HG02678 (cell line): ENCODE results near the gene MEGF6.

ENCODE experiments used
- ATAC-seq: cut with Tn5 transposase; IDR thresholded peaks from one replicate; pipeline ENCODE4 v1.9.1; 2021; ENCODE audit warnings: mild to moderate bottlenecking, moderate library complexity; ENCODE audit not compliant: unreplicated experiment

The MEGF6 gene, protein sequence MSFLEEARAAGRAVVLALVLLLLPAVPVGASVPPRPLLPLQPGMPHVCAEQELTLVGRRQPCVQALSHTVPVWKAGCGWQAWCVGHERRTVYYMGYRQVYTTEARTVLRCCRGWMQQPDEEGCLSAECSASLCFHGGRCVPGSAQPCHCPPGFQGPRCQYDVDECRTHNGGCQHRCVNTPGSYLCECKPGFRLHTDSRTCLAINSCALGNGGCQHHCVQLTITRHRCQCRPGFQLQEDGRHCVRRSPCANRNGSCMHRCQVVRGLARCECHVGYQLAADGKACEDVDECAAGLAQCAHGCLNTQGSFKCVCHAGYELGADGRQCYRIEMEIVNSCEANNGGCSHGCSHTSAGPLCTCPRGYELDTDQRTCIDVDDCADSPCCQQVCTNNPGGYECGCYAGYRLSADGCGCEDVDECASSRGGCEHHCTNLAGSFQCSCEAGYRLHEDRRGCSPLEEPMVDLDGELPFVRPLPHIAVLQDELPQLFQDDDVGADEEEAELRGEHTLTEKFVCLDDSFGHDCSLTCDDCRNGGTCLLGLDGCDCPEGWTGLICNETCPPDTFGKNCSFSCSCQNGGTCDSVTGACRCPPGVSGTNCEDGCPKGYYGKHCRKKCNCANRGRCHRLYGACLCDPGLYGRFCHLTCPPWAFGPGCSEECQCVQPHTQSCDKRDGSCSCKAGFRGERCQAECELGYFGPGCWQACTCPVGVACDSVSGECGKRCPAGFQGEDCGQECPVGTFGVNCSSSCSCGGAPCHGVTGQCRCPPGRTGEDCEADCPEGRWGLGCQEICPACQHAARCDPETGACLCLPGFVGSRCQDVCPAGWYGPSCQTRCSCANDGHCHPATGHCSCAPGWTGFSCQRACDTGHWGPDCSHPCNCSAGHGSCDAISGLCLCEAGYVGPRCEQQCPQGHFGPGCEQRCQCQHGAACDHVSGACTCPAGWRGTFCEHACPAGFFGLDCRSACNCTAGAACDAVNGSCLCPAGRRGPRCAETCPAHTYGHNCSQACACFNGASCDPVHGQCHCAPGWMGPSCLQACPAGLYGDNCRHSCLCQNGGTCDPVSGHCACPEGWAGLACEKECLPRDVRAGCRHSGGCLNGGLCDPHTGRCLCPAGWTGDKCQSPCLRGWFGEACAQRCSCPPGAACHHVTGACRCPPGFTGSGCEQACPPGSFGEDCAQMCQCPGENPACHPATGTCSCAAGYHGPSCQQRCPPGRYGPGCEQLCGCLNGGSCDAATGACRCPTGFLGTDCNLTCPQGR (N-terminal part only)

DNA sequence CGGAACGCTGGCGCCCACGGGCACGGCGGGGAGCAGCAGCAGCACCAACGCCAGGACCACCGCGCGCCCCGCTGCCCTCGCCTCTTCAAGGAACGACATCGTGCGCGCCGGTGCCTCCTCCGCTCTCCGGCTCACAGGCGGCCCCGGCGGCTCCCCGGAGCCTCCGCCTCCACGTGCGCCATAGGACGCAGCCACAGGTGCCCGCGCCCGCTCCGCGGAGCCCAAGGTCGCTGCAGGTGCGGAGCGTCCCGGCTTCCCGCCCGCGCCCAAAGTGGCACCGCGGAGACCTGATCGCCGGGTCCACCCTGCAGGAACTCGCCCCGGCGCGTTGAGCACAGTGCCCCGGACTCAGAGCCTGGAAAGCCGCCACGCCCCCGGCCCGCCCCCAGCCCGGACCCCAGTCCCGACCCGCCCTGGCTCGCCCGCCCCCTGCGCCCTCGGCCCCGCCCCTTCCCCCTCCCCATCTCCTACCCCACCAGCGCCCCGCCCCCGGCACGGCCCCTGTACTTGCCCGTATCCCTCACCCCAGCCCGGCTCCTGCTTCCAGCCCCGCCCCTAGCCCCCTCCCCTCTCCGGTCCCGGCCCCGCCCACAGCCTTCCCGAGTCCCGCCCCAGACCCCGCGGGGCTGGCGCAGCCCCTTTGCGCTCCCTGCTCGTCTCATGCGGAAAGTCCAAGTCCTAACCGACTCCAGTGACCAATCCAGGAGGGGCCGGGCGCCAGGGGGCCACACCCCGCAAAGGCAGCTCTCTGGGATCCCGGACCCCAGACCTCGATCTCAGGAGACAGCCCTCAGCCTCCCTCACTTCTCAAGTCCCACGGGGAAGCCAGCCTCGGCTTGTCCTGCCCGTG is at the start of gene MEGF6:
Gene MEGF6, minus strand, starts transcription at position 339 of the 850 bp plus-strand sequence. Its CDS starts 240 bp downstream, at position 99.
- no peak for ATAC-seq

DNA sequence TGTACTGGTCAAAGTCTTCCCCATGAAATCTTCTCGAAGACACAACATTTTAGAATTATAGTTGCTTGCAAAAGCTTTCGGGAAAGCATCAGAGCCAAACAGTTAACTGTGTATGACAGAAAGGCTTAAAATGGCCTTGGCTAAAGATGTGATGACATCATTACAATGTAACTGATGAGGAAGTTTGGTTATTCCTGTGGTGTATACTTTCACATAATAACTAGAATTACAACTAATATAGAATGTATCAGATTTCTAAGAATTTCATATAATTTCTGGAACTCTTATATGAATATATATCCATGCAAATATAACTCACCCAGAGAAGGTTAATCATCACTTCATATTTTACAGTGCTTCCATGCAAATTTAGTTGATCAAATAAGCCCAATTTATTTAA is 49.4 kb upstream of the MEGF6 start:
- no peak for ATAC-seq

DNA sequence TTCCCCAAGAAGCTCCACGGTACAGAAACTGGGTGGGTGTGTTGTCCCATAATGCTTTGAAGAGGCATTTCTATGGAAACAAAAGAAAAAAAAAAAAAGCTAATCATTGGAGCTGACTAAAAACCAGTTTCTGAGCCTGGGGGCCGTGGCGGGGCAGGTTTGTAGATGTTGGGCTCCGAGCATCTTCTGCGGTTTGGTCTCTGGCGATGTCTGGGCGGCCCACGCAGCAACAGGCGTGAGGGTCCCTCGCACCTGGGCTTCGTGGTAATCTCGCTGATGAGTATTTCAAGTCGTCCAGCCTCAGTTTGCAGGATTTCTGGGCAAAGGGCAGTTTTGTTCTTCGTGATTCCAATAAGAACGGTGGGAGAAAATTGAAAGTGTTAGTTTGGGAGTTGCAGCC is 47.8 kb upstream of the MEGF6 start:
- no peak for ATAC-seq

DNA sequence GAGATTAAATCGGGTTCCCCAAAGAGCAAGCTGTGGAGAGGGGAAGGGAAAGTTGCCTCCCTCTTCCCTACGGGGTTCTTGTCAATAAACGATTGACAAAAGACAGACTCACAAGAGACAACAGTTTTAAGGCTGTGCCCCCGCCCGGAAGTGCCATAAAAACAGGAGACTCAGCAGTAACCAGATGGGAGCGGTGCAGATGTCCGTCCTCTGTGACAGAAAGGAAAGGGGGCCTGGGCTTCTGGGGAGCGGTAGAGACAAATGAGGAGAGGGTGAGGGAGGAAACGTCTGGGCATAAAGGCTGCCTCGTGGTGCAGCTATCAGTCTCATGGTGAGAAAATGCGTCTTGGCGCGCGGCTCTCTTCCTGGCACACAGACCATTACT is 46.9 kb upstream of the MEGF6 start:
- no peak for ATAC-seq

DNA sequence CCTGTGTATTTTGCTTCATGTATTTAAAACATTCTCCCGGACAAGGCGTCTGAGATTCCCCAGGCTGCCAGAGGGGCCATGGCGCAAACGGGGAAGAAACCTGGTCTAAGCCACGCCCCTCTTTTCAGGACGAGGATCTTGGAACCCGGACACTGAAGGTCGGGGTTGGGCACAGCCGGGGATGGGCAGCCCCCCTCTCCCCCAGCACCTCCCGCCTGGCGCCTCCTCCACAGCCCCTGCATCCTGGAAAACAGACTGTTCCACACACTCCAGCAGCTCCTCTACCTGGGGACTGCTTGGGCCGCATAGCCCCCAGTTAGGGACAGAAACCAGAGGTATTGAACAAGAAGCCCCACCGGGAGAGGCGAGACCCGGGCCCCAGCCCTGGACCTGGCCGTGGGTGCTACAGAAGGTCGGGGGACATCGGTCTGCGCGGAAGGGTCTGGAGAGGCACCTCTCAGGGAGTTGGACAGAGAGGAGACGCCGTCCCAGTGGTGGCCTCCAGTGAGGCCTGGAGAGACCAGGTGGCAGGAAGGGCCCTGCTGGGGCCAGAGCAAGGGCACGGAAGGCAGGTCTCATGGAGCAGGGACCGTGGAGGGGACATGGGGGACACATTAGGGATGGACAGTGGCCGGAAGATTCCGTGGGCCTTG is 46.4 kb upstream of the MEGF6 start:
- ATAC-seq: no peak

DNA sequence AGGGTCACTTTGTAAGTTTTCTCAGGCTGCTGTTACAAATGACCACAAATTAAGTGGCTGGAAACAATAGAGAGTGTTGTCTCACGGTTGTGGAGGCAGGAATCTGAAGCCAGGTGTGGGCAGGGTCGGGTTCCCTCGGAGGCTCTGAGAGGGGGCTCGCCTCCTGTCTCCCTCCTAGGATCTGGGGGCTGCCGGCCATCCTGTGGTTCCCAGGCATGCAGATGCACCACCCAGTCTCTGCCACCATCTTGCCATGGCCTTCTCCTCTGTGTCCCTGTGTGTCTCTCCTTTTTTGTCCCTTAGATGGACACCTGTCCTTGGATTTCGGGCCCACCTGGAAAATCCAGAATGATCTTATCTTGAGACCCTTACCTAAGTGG is 45.8 kb upstream of the MEGF6 start:
- ATAC-seq: peak; percentile 10

DNA sequence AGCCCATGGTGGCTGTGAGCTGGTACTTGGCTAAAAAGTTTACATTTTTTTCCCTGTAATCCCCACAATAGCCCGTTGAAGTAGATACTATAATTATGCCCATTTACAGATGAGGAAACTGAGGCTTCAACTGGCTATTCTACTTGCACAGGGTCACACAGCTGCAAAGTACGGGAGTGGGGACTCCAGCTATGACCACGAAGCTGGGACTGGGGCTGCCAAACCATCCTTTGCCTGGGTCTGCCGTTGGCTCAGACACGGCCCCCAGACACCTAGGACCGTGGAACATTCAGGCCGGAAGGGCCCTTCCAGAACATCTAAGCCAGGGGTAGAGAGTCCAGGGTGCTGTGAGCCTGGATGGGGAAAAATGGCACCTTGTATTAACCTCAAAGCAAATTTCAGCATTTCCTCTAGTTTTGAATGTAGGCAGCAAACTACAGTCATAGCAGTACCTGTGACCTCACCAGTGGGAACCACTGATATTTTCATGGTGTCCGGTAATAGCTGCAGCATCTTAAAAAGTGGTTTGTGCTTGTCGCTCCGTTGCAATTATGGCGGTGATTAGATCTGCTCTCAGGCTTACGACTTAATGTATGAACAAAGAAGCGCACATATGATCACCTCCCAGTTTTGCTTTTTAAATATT is 45.3 kb upstream of the MEGF6 start:
- peak; percentile 58 for ATAC-seq

DNA sequence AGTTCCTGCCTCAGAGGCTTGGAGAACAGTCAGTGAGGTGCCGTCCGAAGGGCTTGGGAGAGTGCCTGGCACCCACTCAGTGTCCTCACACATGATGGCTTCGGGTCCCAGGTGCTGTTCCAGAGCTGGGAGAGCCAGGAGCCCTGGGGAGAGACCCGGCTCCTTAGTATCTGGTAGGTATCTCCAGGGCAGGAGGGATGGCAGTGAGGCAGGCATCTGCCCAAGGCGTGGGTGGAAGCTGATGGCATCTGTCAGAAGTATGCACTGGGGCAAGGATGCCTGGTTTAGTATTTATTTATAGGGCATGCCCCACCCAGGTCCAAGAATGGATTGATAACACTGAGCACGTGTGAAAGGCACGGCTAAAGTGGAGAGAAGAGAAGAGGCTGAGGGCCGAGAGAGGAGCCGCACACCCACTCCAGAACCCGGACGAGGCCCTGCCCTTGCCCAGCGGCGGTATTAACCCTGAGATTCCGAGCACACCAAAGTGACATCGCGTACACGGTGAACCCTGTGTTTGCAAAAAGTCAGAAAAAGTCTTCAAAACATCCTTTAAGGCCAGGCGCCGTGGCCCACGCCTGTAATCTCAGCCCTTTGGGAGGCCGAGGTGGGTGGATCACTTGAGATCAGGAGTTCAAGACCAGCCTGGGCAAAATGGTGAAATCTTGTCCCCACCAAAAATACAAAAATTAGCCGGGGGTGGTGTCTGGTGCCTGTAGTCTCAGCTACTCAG is 43.4 kb upstream of the MEGF6 start:
- ATAC-seq: no peak

DNA sequence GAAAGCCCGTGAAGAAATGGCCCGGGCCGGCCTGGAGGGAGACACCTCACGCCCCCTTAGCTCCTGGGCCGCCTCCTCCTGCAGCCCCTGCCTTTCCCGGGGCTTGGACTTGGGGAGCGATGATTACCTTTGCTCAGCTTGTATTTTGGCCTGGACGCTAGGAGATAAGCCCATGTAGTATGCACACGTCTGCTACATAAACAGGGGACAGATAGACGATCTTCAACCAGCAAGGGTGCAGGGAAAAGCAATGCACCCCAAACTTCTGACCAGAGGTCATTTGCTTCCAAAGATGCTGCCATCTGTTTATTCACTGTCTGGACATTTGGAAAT is 41.9 kb upstream of the MEGF6 start:
- no peak for ATAC-seq

DNA sequence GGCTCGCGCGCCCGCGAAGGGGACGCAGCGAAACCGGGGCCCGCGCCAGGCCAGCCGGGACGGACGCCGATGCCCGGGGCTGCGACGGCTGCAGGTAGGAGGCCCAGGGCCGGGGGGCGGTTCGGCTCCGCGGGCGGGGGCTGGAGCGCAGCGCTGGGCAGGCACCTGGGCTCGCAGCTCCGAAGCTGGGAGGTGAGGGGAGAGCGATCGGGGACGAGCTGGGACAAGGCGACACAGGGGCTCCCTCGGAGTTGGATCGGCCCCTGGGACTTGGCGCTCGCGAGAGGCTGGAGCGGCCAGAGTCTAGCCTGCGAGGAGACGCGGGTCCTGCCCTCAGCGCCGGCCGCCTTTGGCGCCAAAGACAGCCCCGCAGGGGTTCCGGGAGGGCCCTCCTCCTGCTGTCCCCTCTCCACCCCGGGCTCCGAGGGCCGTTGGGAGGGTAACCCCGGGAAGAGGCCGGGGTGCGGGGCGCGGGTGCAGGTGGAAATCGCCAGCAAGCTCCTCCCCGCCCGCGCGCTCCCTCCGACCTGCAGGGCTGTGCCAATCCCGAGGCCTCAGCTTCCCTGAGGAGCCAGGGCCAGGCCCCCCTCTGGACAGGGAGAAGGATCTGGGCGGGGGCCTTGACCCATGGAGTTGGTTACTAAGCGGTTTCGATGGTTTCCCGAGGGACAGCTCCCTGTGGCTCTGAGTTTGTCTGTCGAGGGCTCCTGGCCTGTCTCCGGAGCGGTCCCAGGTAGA is 41.4 kb upstream of the MEGF6 start:
- no peak for ATAC-seq

DNA sequence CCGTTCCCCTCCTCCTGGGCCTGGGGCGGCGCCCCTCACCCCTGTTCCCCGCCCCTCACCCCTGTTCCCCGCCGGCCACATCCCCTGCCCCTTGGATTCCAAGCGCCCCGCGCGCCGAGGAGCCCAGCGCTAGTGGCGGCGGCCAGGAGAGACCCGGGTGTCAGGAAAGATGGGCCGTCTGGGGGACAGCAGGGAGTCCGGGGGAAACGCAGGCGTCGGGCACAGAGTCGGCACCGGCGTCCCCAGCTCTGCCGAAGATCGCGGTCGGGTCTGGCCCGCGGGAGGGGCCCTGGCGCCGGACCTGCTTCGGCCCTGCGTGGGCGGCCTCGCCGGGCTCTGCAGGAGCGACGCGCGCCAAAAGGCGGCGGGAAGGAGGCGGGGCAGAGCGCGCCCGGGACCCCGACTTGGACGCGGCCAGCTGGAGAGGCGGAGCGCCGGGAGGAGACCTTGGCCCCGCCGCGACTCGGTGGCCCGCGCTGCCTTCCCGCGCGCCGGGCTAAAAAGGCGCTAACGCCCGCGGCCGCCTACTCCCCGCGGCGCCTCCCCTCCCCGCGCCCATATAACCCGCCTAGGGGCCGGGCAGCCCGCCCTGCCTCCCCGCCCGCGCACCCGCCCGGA is 40.7 kb upstream of the MEGF6 start, which contains the start of gene TP73:
Gene TP73, plus strand, starts transcription at position 587 of the 618 bp plus-strand sequence. CDS start 29,850 bp downstream, outside the sequence.
- ATAC-seq: no peak

DNA sequence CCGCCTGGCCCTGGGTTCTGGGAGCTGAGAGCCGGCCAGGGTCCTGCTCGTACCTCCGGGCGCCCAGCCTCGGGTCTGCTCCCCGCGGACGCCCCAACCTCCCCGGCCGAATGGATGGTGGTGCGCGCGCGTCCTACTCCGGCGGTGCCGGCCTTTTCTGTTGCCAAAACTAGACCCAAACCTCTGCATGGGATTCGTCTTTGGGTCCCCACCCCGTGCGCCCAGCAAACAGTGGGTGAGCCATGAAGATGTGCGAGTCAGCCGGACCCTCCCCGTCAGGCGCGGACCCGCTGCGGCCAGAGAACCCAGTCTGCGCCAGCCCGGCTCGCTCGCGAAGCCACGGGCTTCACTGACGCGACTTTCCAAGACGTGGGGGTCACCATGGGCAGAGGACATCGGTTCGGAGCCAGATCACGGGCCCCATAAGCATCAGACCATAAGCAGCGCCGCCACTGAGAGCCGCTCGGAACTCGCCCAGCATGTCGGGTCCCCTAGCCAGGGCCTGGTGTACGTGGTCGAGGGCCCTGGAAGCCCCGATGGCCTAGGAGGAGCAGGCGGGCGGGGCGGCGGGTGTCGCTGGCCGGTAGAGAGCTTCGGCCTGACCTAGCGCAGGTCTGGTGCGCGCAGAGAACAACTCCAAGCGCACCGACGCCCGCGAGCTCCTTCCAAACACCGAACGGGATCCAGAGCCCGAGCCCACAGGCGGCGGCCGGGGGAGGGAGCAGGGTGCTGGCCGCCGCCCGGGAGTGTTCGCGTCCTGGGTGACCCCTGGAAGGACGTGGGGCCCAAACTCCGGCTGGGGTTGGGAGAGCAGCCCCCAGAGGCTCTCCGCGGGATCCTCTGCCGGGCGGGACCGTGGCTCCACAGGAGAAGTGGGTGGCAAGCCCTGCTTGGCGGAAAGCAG is 40.0 kb upstream of the MEGF6 start:
- ATAC-seq: no peak

DNA sequence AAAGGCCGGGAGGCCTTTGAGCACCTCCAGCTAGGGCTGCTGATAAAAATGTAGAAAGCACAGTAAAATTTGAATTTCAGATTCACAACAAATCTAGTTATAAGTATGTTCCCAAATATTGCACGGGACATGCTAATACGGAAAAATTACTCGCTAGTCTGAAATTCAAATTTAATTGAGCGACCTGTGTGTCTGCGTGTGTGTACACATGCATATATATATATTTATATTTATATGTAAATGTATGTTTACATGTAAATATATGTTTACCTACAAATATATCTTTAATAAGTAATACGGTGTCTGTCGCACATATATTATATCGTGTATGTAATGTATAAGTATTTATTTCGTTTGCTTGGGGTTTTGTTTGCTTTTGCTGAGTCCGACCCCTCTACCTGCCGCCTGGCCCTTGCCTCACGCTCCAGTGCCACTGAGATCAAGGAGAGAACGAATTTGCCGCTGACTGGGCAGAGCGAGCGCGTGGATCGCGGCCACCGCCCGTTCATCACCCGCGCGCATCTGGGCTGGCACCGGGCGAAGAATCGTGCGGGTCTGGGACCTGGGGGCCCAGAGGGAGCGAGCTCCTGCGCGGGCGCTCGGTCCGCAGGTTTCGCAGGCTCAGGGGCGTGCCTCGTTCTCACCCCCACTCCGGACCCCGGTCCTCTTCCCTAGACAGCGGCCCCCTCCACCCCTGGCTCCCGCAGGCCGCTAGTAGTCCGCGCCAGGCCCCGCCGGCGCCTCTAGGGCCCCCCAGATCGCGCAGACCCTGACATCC is 39.1 kb upstream of the MEGF6 start:
- no peak for ATAC-seq

DNA sequence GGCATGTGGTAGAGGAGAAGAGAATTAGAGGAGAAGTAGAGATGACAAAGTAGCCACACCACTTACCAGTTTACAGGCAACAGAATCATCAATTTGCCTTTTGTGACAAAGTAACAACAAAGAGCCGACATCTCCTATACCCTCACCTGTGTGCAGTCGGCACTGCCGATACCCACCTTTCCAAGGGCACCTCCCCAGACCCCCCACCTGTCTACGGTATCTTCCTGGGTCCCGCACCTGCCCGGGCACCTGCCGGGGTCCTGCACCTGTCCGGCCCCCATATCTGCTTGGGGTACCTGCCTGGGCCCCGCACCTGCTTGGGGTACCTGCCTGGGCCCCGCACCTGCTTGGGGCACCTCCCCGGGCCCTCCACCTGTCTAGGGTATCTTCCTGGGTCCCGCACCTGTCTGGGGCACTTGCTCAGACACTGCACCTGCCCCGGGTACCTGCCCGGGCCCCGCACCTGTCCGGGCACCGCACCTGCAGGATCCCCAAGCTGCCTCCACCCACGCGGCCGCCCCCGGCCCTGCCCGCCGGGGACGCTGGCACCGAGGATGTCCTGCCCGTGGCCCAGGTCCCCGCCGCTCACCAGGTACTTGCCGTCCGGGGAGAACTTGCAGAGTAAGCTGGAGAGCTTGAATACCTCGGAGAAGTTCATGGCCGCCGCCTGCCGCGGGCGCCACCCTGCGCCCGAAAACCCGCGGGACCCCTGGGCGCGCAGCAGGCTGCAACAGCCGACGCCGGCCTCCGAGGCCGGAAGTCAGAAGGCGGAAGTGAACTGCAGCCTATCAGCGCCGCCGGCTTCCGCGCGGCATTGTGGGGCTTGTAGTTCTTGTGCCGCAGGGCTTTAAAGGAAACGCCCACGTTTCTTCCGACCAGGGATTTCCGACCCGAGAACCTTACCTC is 38.3 kb upstream of the MEGF6 start, which contains the start of gene WRAP73:
Gene WRAP73, minus strand, starts transcription at position 762 of the 906 bp plus-strand sequence. Its CDS starts 104 bp downstream, at position 658.
- peak; percentile 91 for ATAC-seq

DNA sequence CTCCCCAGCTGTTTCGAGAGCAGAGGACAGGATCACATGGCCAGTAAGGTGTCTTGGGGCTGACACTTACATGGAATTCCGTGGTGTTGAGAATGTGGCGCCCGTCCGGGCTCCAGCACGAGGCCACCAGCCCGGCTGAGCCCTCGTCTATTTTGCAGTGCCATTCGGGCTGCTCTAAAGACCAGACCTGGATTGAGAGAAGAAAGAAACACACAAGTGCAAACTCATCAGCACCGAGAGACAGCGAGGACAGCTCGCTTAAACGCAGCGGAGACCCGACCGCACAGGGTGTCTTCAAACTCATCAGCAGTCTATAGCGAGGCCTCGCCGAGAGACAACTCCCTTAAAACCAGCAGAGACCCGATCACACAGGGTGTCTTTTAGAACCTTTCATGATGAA is 35.3 kb upstream of the MEGF6 start:
- no peak for ATAC-seq
